BE2C (cell line): Measurements from ENCODE around the gene NRP1.

Experiments
- DNase-seq: peaks from one replicate; pipeline ENCODE4 v3.0.0-alpha.2; 2020
- H3K27me3 ChIP-seq: fragments of 250-450 bp; sonication (Bioruptor Pico); 2 replicates; pipeline ENCODE4 v1.5.1; 2020; ENCODE audit warnings: mild to moderate bottlenecking
- H3K36me3 ChIP-seq: fragments of 250-450 bp; sonication (Bioruptor Pico); 2 replicates; pipeline ENCODE4 v1.5.1; 2020; ENCODE audit warnings: mild to moderate bottlenecking
- H3K4me1 ChIP-seq: fragments of 250-450 bp; sonication (Bioruptor Pico); 2 replicates; pipeline ENCODE4 v1.5.1; 2020
- H3K4me3 ChIP-seq: 2 replicates; pipeline ENCODE4 v1.5.1; 2011; ENCODE audit warnings: low read depth, low read length
- H3K9me3 ChIP-seq: fragments of 250-450 bp; sonication (Bioruptor Pico); 2 replicates; pipeline ENCODE4 v1.5.1; 2020
- TF ChIP-seq, protein P1 (sequence below): IDR thresholded peaks from 2 replicates; pipeline ENCODE4 v1.5.1; 2012; ENCODE audit warnings: mild to moderate bottlenecking, low read depth, low read length

Gene NRP1

GRCh38 chr10:33151344-33151864 is 183.1 kb downstream of the NRP1 start:
- Histone ChIP-seq H3K9me3 (no peaks in the 10 kb centered on the region), H3K4me3 (no peak overlapping the region), H3K4me1 (no peaks in the 10 kb centered on the region), H3K27me3 (no peaks in the 10 kb centered on the region), H3K36me3 (no peaks in the 10 kb centered on the region)
- TF ChIP-seq, protein P1, sequence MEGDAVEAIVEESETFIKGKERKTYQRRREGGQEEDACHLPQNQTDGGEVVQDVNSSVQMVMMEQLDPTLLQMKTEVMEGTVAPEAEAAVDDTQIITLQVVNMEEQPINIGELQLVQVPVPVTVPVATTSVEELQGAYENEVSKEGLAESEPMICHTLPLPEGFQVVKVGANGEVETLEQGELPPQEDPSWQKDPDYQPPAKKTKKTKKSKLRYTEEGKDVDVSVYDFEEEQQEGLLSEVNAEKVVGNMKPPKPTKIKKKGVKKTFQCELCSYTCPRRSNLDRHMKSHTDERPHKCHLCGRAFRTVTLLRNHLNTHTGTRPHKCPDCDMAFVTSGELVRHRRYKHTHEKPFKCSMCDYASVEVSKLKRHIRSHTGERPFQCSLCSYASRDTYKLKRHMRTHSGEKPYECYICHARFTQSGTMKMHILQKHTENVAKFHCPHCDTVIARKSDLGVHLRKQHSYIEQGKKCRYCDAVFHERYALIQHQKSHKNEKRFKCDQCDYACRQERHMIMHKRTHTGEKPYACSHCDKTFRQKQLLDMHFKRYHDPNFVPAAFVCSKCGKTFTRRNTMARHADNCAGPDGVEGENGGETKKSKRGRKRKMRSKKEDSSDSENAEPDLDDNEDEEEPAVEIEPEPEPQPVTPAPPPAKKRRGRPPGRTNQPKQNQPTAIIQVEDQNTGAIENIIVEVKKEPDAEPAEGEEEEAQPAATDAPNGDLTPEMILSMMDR, result no peak
- no peak for DNase-seq

- TF ChIP-seq, protein P1, result no peak
- Histone ChIP-seq H3K4me3 (no peak overlapping the region), H3K36me3 (no peaks in the 10 kb centered on the region), H3K27me3 (no peaks in the 10 kb centered on the region), H3K4me1 (no peaks in the 10 kb centered on the region), H3K9me3 (no peaks in the 10 kb centered on the region)
- DNase-seq, result no peak
These were observed 183.6 kb downstream of the NRP1 start for GRCh38 chr10:33150889-33151288.

DNA sequence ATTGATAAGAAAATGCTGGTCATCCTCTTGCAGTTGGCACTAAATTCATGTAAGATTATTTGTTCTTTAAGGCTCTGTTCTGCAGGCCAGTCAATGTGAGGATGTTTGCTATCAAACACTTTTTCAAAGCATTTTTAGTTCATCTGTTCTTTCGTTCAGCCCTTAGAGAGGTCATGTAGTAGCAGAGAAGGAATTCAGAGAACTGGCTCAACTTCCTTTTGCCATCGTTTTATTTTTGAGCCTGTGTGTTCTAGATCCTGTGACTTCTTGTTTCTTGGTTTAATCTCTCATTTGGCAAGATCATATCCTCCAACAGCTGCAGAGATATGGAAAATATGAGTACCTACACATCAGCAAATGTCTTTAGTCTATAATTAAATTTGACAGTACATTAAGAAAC is 184.3 kb downstream of the NRP1 start:
- no peaks in the 10 kb centered on the region for H3K4me1 ChIP-seq
- TF ChIP-seq, protein P1, result no peak
- DNase-seq, result no peak
- H3K27me3 ChIP-seq, result no peaks in the 10 kb centered on the region
- H3K36me3 ChIP-seq, result no peaks in the 10 kb centered on the region
- no peaks in the 10 kb centered on the region for H3K9me3 ChIP-seq
- no peak overlapping the region for H3K4me3 ChIP-seq

DNA sequence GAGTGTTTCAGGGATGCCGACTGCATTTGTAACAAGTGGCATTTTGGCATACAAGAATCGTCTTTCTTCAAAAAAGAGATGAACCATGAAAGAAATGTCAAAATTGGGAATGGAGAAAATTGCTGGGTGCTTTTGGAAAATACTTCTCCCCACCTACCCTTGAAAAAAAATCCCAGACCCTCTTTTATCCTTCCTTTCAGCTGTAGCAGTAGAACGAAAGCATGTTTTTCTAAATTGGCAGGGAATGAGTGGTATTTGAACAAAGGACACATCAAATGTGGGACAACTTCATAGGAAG is 187.5 kb downstream of the NRP1 start:
- no peaks in the 10 kb centered on the region for H3K4me1 ChIP-seq
- TF ChIP-seq, protein P1, result no peak
- H3K36me3 ChIP-seq, result no peaks in the 10 kb centered on the region
- no peak for DNase-seq
- no peaks in the 10 kb centered on the region for H3K27me3 ChIP-seq
- no peak overlapping the region for H3K4me3 ChIP-seq
- no peaks in the 10 kb centered on the region for H3K9me3 ChIP-seq

GRCh38 chr10:33146189-33147012 is 188.1 kb downstream of the NRP1 start:
- DNase-seq, result no peak
- no peaks in the 10 kb centered on the region for H3K9me3 ChIP-seq
- H3K36me3 ChIP-seq, result no peaks in the 10 kb centered on the region
- TF ChIP-seq, protein P1, result no peak
- no peak overlapping the region for H3K4me3 ChIP-seq
- no peaks in the 10 kb centered on the region for H3K4me1 ChIP-seq
- no peaks in the 10 kb centered on the region for H3K27me3 ChIP-seq

DNA sequence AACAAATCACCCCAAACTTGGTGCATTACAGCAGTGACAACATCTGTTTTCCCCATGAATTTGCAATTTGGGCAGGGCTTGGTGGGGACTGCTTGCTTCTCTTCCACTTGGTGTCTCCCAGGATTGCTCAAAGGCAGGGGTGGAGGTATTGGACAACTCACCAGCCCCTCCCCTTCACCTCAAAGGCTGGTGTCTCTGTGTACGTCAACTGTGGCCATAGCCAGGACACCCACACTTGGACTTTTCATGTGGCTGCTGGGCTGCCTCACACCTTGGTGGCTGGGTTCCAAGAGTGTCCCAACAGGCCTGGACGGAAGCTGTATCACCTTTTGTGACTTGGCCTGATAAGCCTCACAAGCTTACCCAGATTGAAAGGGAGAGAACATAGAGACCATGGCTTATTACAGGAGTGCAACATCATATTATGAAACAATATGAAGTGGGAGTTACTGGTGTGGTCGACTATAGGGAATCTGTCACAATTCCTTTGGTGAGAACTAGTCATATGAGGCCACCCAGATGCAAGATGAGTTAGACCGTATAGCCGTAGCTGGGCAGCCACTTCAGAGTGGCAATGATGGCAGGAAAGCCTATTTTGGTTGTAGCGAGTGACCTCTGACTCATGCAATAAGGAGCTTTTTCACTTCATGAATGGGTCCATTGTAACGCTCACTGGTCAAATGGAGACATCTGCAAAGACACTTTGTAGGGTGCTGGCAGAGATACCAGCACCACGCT is 188.8 kb downstream of the NRP1 start:
- TF ChIP-seq, protein P1, result no peak
- H3K27me3 ChIP-seq, result no peaks in the 10 kb centered on the region
- no peaks in the 10 kb centered on the region for H3K36me3 ChIP-seq
- H3K4me1 ChIP-seq, result no peaks in the 10 kb centered on the region
- no peak overlapping the region for H3K4me3 ChIP-seq
- H3K9me3 ChIP-seq, result no peaks in the 10 kb centered on the region
- no peak for DNase-seq
